ENCODE results near the gene TMEM221.
"Not testable (repeated sequence)": the region's sequence is repeated elsewhere in the genome, so short reads cannot be mapped to it uniquely, and the experiment has no call there.

Gene TMEM221

GRCh38 chr19:17448131-17448967, at the start of gene TMEM221:
Gene TMEM221 (minus strand): TSS chr19:17448668. CDS start chr19:17448462, 206 bp downstream.
- DNase-seq, result peak; percentile 47 to 66

GRCh38 chr19:17497149-17497798, 48.8 kb upstream of the TMEM221 start:
- DNase-seq, result no peak

- peak; percentile 80 to 85 for DNase-seq
Measured at GRCh38 chr19:17496337-17496997, 48.0 kb upstream of the TMEM221 start.

- no peak for DNase-seq
Measured at GRCh38 chr19:17495639-17496296, 47.3 kb upstream of the TMEM221 start.

DNA sequence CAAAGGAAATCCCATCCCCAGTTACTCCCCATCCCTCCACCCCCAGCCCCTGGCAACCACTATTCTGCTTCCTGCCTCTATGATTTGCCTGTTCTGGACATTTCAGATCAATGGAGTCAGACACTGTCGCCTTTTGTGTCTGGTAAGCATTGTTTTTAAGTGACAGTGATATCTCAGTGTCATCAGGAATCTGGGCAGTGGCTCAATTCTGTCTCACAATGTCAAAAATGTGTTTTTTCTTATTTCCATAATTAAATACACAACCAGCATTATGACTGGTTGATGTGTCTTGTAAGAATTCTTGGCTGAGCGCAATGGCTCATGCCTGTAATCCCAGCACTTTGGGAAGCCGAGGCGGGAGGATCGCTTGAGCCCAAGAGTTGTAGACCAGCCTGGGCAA, 42.8 kb upstream of the TMEM221 start:
- no peak for DNase-seq

DNA sequence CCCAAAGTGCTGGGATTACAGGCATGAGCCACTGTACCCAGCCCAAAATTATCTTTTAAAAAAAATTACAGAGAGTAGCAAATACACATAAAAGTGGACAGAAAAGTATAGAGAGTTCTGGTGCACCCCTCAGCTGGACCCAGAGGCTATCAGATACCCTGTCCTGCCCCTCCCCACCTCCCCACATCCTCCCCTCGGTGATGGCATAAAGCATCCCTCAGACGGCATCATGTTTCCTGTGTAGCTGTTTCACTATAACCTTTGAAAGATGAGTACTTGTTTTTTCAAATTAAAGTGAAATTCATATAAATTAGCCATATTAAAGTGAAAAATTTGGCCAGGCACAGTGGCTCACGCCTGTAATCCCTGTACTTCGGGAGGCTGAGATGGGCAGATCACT, 41.9 kb upstream of the TMEM221 start:
- DNase-seq, result peak; percentile 33 to 56

DNA sequence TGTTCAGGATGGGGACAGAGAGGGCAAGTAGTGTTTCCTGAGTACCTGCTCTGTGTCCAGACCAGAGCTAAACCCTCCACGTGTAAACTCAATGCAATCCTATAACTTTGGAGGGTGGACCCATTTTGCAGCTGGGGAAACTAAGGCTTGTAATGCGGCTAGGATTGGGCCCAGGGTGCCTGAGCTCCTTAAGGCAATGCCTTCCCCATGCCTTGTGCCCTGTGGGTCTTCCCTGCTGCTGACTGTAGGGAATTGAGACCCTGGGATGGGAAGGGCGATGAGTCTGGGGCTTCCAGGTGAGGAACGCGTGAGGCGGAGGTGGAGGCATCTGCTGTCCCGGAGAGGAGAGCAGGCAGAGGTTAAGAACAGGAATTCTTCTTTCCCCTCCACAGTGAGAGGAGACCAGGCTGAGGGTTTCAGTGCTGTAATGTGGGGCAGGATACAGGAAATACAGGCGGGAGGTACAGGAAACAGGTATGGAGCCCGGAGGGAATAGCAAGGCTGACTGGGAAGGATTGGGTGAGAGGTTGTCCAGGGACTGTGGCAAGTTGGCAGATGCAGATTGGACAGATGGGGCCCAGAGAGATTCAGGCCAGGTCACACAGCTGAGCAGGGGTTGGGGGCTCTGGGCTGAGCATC, 41.0 kb upstream of the TMEM221 start:
- DNase-seq, result no peak

DNA sequence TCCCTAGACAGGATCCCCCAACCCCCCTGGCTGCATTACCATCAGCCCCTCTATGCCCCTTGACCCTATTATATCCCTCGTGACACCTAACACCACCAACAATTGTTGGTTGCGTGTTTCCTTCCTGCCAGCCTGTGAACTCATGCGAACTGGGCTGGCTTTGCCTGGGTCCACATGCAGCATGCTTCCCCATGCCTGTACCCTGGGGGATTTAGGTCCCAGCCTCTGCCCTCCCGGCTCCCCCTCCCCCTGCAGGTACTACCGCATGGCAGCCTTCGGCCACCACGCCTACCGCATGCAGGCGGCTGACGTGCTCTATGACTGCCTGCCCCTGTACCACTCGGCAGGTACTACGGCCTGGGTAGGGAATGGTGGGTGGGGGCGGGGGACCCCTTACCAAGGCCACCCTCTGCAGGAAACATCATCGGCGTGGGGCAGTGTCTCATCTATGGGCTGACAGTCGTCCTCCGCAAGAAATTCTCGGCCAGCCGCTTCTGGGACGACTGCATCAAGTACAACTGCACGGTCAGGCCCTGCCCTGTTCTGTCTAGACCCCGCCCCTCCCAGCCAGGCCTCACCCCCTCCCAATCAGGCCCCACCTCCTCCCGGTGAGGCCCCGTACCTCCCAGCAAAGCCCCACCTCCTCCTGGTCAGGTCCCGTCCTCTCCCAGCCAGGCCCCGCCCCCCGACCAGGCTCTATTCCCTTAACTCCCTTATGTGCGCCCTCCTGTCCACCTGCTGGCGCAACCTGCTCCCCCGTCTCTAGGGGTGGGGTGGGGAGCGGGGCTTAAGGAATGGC, 40.3 kb upstream of the TMEM221 start:
- DNase-seq, result peak; percentile 83 to 86

DNA sequence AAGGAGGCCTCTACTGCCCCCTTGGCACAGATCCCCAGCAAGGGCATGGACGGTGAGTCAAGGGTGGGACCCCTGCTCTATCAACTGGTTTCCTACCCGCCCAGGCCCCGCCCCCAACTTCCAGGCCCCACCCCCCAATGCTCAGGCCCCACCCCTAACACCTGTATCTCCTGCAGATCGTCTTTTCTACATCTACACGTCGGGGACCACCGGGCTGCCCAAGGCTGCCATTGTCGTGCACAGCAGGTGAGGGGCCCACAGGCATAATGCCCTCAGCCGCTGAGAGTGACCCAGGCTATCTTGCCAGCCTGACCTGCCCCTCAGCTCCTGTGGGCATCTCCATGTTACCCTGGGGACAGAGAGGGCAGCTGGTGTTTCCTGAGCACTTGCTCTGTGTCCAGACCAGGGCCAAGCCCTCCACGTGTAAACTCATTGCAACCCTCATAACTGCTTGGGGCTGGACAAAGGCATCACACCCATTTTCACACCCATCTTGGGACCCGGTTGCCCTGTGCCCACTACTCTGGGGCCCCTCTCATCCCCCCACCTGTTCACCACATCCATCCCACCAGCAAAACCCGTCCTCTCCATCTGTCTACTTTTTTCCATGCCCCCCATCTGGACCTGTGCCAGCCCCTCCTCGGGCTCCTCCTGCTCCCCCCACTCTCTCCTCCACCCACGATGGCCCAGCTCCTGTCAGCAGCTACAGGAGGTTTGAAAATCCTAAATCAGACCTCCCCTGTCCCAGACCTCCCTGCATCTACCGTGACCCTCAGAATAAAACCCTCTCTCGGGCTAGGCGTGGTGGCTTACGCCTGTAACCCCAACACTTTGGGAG, 39.0 kb upstream of the TMEM221 start:
- no peak for DNase-seq

GRCh38 chr19:17486545-17487240, 38.2 kb upstream of the TMEM221 start:
- no peak for DNase-seq

GRCh38 chr19:17484520-17485185, 36.2 kb upstream of the TMEM221 start:
- no peak for DNase-seq

- no peak for DNase-seq
Measured at GRCh38 chr19:17483605-17484002, 35.1 kb upstream of the TMEM221 start.

DNA sequence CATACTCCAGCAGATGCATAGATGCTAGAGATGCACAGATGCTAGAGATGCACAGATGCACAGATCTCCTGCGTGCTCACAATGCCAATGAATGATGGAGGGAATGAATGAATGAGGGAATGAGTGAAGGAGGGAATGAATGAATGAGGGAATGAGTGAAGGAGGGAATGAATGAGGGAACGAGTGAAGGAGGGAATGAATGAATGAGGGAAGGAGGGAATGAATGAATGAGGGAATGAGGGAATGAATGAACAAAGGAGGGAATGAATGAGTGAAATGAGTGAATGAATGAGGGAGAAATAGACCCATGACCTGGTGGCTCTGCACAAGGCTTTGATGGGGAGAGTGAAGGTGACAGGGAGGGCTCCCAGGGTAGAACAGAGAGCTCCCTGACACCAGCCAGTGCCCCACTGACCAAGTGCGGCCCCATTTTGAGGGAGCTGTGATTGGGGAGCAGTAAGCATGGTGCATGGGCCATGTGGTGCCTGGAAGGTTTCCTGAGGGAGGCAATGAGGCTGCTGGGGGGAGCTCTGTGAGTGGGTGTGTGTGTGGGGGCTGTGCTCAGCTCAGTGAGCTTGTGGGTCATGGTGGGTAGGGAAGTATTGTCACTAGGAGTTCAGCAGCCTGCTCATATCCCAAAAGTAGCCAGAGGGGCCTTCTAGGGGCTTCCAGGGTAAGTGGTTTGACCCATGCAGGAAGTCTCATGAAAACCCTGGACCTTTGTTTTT, 34.6 kb upstream of the TMEM221 start:
- DNase-seq, result no peak

GRCh38 chr19:17481986-17482385, 33.5 kb upstream of the TMEM221 start:
- no peak for DNase-seq

GRCh38 chr19:17479325-17479791, 30.9 kb upstream of the TMEM221 start:
- no peak for DNase-seq

GRCh38 chr19:17475541-17476115, 27.2 kb upstream of the TMEM221 start:
- no peak for DNase-seq

DNA sequence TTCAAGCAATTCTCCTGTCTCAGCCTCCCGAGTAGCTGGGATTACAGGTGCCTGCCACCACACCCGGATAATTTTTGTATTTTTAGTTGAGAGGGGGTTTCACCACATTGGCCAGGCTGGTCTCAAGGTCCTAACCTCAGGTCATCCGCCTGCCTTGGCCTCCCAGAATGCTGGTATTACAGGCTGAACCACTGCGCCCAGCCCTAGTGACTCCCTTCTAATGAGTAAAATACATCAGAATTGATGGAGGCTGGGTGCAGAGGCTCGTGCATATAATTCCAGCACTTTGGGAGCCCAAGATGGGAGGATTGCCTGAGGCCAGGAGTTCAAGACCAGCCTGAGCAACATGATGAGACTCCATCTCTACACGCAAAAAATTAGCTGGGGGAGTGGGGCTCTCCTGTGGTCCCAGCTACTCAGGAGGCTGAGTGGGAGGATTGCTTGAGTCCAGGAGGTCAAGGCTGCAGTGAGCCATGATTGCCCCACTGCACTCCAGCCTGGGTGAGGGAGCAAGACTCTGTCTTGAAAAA, 26.6 kb upstream of the TMEM221 start:
- DNase-seq, result not testable (repeated sequence)

DNA sequence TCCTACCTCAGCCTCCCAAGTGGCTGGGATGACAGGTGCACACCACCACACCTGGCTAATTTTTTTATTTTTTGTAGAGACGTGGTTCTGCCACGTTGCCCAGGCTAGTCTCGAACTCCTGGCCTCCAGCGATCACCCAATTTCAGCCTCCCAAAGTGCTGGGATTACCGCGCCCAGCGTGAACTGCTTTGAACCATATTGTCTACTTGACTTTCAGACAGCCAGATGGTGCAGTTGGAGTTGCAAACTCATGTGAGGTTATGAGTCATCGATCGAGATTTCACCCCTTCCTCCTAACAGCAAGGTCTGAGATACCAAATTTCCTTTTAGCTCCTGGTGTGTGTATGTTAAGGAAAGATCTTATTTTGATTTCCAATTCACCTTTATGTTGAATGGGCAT, 24.6 kb upstream of the TMEM221 start:
- DNase-seq, result peak in 1 of 2 donors; percentile 26

Data from CD4-positive, alpha-beta T cell treated with Interferon alpha-2 for 1 hour (primary cell).